IMR-90 (cell line): ENCODE results near the gene IRF2BP1. TPM values are rescaled to one million over a fixed set of nuclear protein-coding genes. Genes with fewer than 3 reads are reported as not detected.

Source experiments
- ATAC-seq: fragments of 200-7000 bp; cut with Tn5 transposase; 2 replicates; pipeline ENCODE4 v1.9.1; 2020; ENCODE audit warnings: low read depth, mild to moderate bottlenecking, moderate library complexity
- BruUV-seq: library from RNA; stranded (reverse); fragments of 400-500 nt; replicated peaks from 2 replicates; lab custom pipeline; 2021; lab: Mats Ljungman, UMichigan
- CTCF ChIA-PET: fragments of 300-600 bp; formaldehyde crosslinking; extraction: SDS; loops from one replicate; lab custom pipeline; 2021; ENCODE audit warnings: antibody characterized with exemption; lab: Yijun Ruan, JAX
- POLR2A ChIA-PET: fragments of 300-600 bp; sonication (Branson Sonifier 250); formaldehyde crosslinking; loops from one replicate; lab custom pipeline; 2022; ENCODE audit warnings: antibody characterized with exemption; ENCODE audit not compliant: unreplicated experiment; lab: Charles Lee
- DNase-seq: peaks from one replicate; pipeline ENCODE4 v3.0.0; 2013
- H2AFZ ChIP-seq: replicated peaks from 2 replicates; pipeline ENCODE3; 2013; ENCODE audit warnings: low read length, mild to moderate bottlenecking; ENCODE audit not compliant: poor library complexity
- H2AK5ac ChIP-seq: 2 replicates; pipeline ENCODE4 v1.6.1; 2013; ENCODE audit warnings: low read depth, low read length, inconsistent platforms
- H2AK9ac ChIP-seq: replicated peaks from 2 replicates; pipeline ENCODE3; 2013; ENCODE audit warnings: mild to moderate bottlenecking, low read depth, low read length, moderate library complexity; ENCODE audit not compliant: poor library complexity
- H2BK120ac ChIP-seq: 2 replicates; pipeline ENCODE4 v1.6.1; 2013; ENCODE audit warnings: low read depth, low read length, inconsistent platforms
- H2BK15ac ChIP-seq: 3 replicates; pipeline ENCODE4 v1.6.1; 2013; ENCODE audit warnings: low read depth, low read length, inconsistent platforms
- H2BK20ac ChIP-seq: 2 replicates; pipeline ENCODE4 v1.6.1; 2013; ENCODE audit warnings: low read depth, mild to moderate bottlenecking, inconsistent platforms, low read length, moderate library complexity
- H2BK5ac ChIP-seq: 2 replicates; pipeline ENCODE4 v1.6.1; 2013; ENCODE audit warnings: mild to moderate bottlenecking, low read depth, low read length, inconsistent platforms; ENCODE audit not compliant: poor library complexity, severe bottlenecking
- H3K14ac ChIP-seq: replicated peaks from 2 replicates; pipeline ENCODE4 v1.6.1; 2013; ENCODE audit warnings: low read depth, low read length, inconsistent platforms
- H3K18ac ChIP-seq: 2 replicates; pipeline ENCODE4 v1.6.1; 2013; ENCODE audit warnings: low read depth, low read length, control low read depth
- H3K23ac ChIP-seq: 2 replicates; pipeline ENCODE4 v1.6.1; 2013; ENCODE audit warnings: low read depth, low read length, inconsistent platforms
- H3K27ac ChIP-seq: 2 replicates; pipeline ENCODE4 v1.5.1; 2013; ENCODE audit warnings: mild to moderate bottlenecking, control low read depth, low read length; ENCODE audit not compliant: insufficient read depth
- H3K27me3 ChIP-seq: 2 replicates; pipeline ENCODE4 v1.6.1; 2013; ENCODE audit warnings: low read length; ENCODE audit not compliant: control insufficient read depth, insufficient read depth
- H3K36me3 ChIP-seq: 2 replicates; pipeline ENCODE4 v1.6.1; 2013; ENCODE audit warnings: low read length, mixed read lengths; ENCODE audit not compliant: control insufficient read depth, insufficient read depth
- H3K4ac ChIP-seq: 2 replicates; pipeline ENCODE4 v1.6.1; 2013; ENCODE audit warnings: low read depth, low read length, inconsistent platforms
- H3K4me1 ChIP-seq: 2 replicates; pipeline ENCODE4 v1.6.1; 2013; ENCODE audit warnings: low read length, mixed read lengths; ENCODE audit not compliant: control insufficient read depth, insufficient read depth
- H3K4me2 ChIP-seq: 2 replicates; pipeline ENCODE4 v1.6.1; 2013; ENCODE audit warnings: low read depth, mild to moderate bottlenecking, control low read depth, low read length, moderate library complexity
- H3K4me3 ChIP-seq: 2 replicates; pipeline ENCODE4 v1.5.1; 2013; ENCODE audit warnings: low read depth, mild to moderate bottlenecking, control low read depth, low read length, moderate library complexity; ENCODE audit not compliant: insufficient read depth
- H3K56ac ChIP-seq: 2 replicates; pipeline ENCODE4 v1.6.1; 2013; ENCODE audit warnings: low read length, inconsistent platforms; ENCODE audit not compliant: insufficient read depth; ENCODE audit errors: extremely low read depth
- H3K79me1 ChIP-seq, 2 experiments: 2 replicates each; pipeline ENCODE4 v1.6.1; 2013; ENCODE audit warnings: low read length in 2 of 2, inconsistent platforms in 1 of 2, low read depth in 1 of 2
- H3K9ac ChIP-seq: 2 replicates; pipeline ENCODE4 v1.6.1; 2013; ENCODE audit warnings: low read depth, low read length, control low read depth
- H3K9me1 ChIP-seq: 2 replicates; pipeline ENCODE4 v1.6.1; 2013; ENCODE audit warnings: low read length, inconsistent platforms; ENCODE audit not compliant: insufficient read depth
- H3K9me3 ChIP-seq: 2 replicates; pipeline ENCODE4 v1.6.1; 2013; ENCODE audit warnings: low read length; ENCODE audit not compliant: control insufficient read depth, insufficient read depth
- H4K20me1 ChIP-seq: 2 replicates; pipeline ENCODE4 v1.6.1; 2013; ENCODE audit warnings: low read length, inconsistent platforms; ENCODE audit not compliant: insufficient read depth
- H4K5ac ChIP-seq: 2 replicates; pipeline ENCODE4 v1.6.1; 2013; ENCODE audit warnings: mild to moderate bottlenecking, low read depth, low read length, control low read depth
- H4K8ac ChIP-seq, 2 experiments: 2 replicates each; pipeline ENCODE4 v1.6.1; 2013; ENCODE audit warnings: low read depth in 2 of 2, low read length in 2 of 2, control low read depth in 1 of 2, inconsistent platforms in 1 of 2
- H4K91ac ChIP-seq: 2 replicates; pipeline ENCODE4 v1.6.1; 2013; ENCODE audit warnings: low read depth, low read length, inconsistent platforms; ENCODE audit not compliant: insufficient read depth
- BHLHE40 ChIP-seq: fragments of 150-350 bp; IDR thresholded peaks from 2 replicates; pipeline ENCODE4 v1.6.1; 2016; ENCODE audit warnings: mild to moderate bottlenecking, low read depth, low read length
- CEBPB ChIP-seq: IDR thresholded peaks from 2 replicates; pipeline ENCODE4 v1.6.1; 2012; ENCODE audit warnings: low read depth, low read length, improper control_type of control experiment
- CHD1 ChIP-seq: IDR thresholded peaks from 2 replicates; pipeline ENCODE4 v1.6.1; 2012; ENCODE audit warnings: low read depth, low read length, improper control_type of control experiment
- FOS ChIP-seq: fragments of 150-350 bp; IDR thresholded peaks from 2 replicates; pipeline ENCODE4 v1.6.1; 2016; ENCODE audit warnings: low read depth, low read length
- MAFK ChIP-seq: IDR thresholded peaks from 2 replicates; pipeline ENCODE4 v1.6.1; 2012; ENCODE audit warnings: low read depth, low read length, improper control_type of control experiment
- MAZ ChIP-seq: IDR thresholded peaks from 2 replicates; pipeline ENCODE4 v1.6.1; 2012; ENCODE audit warnings: low read depth, mild to moderate bottlenecking, low read length, improper control_type of control experiment, moderate library complexity, borderline replicate concordance
- MXI1 ChIP-seq: IDR thresholded peaks from 2 replicates; pipeline ENCODE4 v1.6.1; 2012; ENCODE audit warnings: low read depth, mild to moderate bottlenecking, low read length, moderate library complexity, borderline replicate concordance
- POLR2A ChIP-seq: IDR thresholded peaks from 2 replicates; pipeline ENCODE4 v1.6.1; 2012; ENCODE audit warnings: mild to moderate bottlenecking, low read depth, low read length
- RAD21 ChIP-seq: IDR thresholded peaks from 2 replicates; pipeline ENCODE4 v1.6.1; 2012; ENCODE audit warnings: low read length, improper control_type of control experiment
- RCOR1 ChIP-seq: IDR thresholded peaks from 2 replicates; pipeline ENCODE4 v1.6.1; 2012; ENCODE audit warnings: mild to moderate bottlenecking, low read length, improper control_type of control experiment; ENCODE audit not compliant: insufficient replicate concordance
- RFX5 ChIP-seq: IDR thresholded peaks from 2 replicates; pipeline ENCODE4 v1.8.0; 2012; ENCODE audit warnings: low read depth, mild to moderate bottlenecking, low read length, moderate library complexity
- SMC3 ChIP-seq: fragments of 150-350 bp; IDR thresholded peaks from 2 replicates; pipeline ENCODE4 v1.6.1; 2016; ENCODE audit warnings: low read depth, mild to moderate bottlenecking, antibody characterized with exemption, low read length, moderate library complexity
- WGBS, 2 experiments: methylation state at CpG; one replicate each; pipeline versions ENCODE4 v1.1.5 to v1.1.7; 2013; ENCODE audit warnings: missing lambda C conversion rate in 2 of 2; ENCODE audit not compliant: insufficient read length in 1 of 2; ENCODE audit errors: extremely low coverage in 2 of 2; 5-methylcytosine and 5-hydroxymethylcytosine counted together
- dilution Hi-C: fragments of 300-500 bp; cut with HindIII; formaldehyde crosslinking; loops from one replicate; pipeline ENCODE4 v1.14.3; 2018; ENCODE audit warnings: low sequenced_read_pairs; ENCODE audit not compliant: unreplicated experiment
- in situ Hi-C: fragments of 300-500 bp; cut with MboI; formaldehyde crosslinking; loops from 3 replicates; pipeline ENCODE4 v1.14.3; 2019; ENCODE audit warnings: low sequenced_read_pairs, inconsistent platforms, mixed read lengths
- intact Hi-C: fragments of 100-400 bp; cut with micrococcal nuclease; formaldehyde crosslinking; loops from 2 replicates; pipeline ENCODE4 v1.10.0; 2022
- polyA plus RNA-seq, 3 experiments: library from polyadenylated mRNA; depleted of rRNA; stranded (reverse); fragments of >200 nt; gene quantifications; 2 replicates each; pipeline ENCODE4 v1.2.3, GENCODE V29; 2012; ENCODE audit warnings: low replicate concordance in 1 of 3
- total RNA-seq: library from RNA; depleted of rRNA; stranded (reverse); fragments of >200 nt; gene quantifications from 2 replicates; pipeline ENCODE4 v1.2.3, GENCODE V29; 2012
- TF ChIP-seq, protein P1 (sequence below): fragments of 150-350 bp; IDR thresholded peaks from 2 replicates; pipeline ENCODE4 v1.6.1; 2016; ENCODE audit warnings: low read depth, mild to moderate bottlenecking, low read length, moderate library complexity, borderline replicate concordance
- TF ChIP-seq, protein P2 (sequence below): conservative IDR thresholded peaks from 2 replicates; pipeline ENCODE4 v1.5.1; 2012; ENCODE audit warnings: mild to moderate bottlenecking, low read depth, low read length, improper control_type of control experiment
- TF ChIP-seq, protein P3 (sequence below): fragments of 150-350 bp; IDR thresholded peaks from 2 replicates; pipeline ENCODE4 v1.6.1; 2017; ENCODE audit warnings: mild to moderate bottlenecking, antibody characterized with exemption, low read length, low read depth

Gene IRF2BP1
- total and polyA plus RNA-seq, 2 of the 4 experiments (the other 2 are of a cell fraction) = 4.5 to 8.5 TPM

DNA sequence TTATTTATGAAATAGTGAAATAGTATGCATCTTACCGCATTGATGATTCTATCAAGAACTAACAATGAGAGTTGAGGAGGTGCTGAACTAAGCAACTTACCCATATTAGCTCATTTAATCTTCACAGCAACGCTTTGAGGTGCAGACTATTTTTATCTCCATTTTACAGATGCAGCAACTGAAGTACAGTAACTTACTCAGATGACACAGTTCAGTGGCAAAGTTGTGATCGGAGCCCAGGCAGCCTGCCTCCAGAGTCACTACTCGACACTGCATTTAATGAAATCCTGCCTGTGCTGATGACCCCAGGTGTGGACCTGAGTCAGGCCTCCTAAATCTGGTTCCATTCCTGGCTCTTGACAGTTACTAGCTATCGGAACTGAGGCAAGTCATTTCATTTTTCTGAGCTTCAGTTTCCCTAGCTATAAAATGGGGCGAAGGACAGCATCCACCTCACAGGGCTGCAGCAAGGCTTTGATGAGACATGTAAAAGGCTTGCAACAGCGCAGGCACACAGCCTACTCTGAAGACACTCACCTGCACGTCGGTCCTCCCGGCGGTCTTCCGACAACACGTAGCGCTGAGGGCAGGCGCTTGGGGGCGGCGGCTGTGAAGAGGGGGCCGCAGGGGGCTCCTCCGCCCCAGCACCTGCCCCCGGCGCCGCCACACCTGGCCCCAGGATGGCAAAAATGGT lies 14.9 kb upstream of the IRF2BP1 start:
- POLR2A ChIA-PET = no interaction called here
- peak overlapping the region; percentile 89 for H3K4me2 ChIP-seq

More for the DNA sequence above, 14.9 kb upstream of the IRF2BP1 start:
- TF ChIP-seq CEBPB (no peak), BHLHE40 (no peak), CHD1 (no peak), RCOR1 (no peak), RFX5 (no peak), SMC3 (no peak), FOS (no peak), MXI1 (no peak), MAFK (no peak), POLR2A (no peak), MAZ (no peak), RAD21 (no peak)
- TF ChIP-seq, protein P1, sequence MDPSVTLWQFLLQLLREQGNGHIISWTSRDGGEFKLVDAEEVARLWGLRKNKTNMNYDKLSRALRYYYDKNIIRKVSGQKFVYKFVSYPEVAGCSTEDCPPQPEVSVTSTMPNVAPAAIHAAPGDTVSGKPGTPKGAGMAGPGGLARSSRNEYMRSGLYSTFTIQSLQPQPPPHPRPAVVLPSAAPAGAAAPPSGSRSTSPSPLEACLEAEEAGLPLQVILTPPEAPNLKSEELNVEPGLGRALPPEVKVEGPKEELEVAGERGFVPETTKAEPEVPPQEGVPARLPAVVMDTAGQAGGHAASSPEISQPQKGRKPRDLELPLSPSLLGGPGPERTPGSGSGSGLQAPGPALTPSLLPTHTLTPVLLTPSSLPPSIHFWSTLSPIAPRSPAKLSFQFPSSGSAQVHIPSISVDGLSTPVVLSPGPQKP = no peak
- TF ChIP-seq, protein P2, sequence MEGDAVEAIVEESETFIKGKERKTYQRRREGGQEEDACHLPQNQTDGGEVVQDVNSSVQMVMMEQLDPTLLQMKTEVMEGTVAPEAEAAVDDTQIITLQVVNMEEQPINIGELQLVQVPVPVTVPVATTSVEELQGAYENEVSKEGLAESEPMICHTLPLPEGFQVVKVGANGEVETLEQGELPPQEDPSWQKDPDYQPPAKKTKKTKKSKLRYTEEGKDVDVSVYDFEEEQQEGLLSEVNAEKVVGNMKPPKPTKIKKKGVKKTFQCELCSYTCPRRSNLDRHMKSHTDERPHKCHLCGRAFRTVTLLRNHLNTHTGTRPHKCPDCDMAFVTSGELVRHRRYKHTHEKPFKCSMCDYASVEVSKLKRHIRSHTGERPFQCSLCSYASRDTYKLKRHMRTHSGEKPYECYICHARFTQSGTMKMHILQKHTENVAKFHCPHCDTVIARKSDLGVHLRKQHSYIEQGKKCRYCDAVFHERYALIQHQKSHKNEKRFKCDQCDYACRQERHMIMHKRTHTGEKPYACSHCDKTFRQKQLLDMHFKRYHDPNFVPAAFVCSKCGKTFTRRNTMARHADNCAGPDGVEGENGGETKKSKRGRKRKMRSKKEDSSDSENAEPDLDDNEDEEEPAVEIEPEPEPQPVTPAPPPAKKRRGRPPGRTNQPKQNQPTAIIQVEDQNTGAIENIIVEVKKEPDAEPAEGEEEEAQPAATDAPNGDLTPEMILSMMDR = no peak
- TF ChIP-seq, protein P3, sequence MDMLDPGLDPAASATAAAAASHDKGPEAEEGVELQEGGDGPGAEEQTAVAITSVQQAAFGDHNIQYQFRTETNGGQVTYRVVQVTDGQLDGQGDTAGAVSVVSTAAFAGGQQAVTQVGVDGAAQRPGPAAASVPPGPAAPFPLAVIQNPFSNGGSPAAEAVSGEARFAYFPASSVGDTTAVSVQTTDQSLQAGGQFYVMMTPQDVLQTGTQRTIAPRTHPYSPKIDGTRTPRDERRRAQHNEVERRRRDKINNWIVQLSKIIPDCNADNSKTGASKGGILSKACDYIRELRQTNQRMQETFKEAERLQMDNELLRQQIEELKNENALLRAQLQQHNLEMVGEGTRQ = no peak
- no peak overlapping the region; the same call in 1 of the 2 replicates for H3K9ac ChIP-seq
- peak overlapping the region; percentile 22 for H2AK9ac ChIP-seq
- dilution Hi-C loops (no loop called here), intact Hi-C loops (no loop called here), in situ Hi-C loops (no loop called here)
- CTCF ChIA-PET = no interaction called here
- no peak overlapping the region for H3K27ac ChIP-seq
- H3K14ac ChIP-seq = no peak overlapping the region
- BruUV-seq = no TSS peak
- no peak overlapping the region for H3K4ac ChIP-seq
- peak overlapping the region; percentile 99 for H2AFZ ChIP-seq
- H3K9me1 ChIP-seq = peaks cover 7% of the 10 kb centered on the region; the same call in 1 of the 2 replicates
- H3K23ac ChIP-seq = peak overlapping the region; percentile 48; the same call in 1 of the 2 replicates
- no peak overlapping the region for H2BK20ac ChIP-seq
- H4K5ac ChIP-seq = no peak overlapping the region
- H3K4me1 ChIP-seq = 0 out of 2 replicates have a peak, but pooled peaks cover 4% of the 10 kb centered on the region
- H2AK5ac ChIP-seq = no peak overlapping the region
- H3K4me3 ChIP-seq = peak overlapping the region; percentile 70
- H2BK120ac ChIP-seq = no peak overlapping the region
- H2BK15ac ChIP-seq = no peak overlapping the region
- ATAC-seq = no peak
- H4K91ac ChIP-seq = no peak overlapping the region
- H4K20me1 ChIP-seq = 0 out of 2 replicates have a peak, but pooled peaks cover 9% of the 10 kb centered on the region
- H2BK5ac ChIP-seq = no peak overlapping the region
- 43% methylated on average over 13 of the region's 22 CpGs; no CpG with 5 or more reads in 1 of the 2 experiments for WGBS, 2 experiments
- no peak overlapping the region for H3K56ac ChIP-seq
- H3K79me1 ChIP-seq = peaks cover 13 to 21% of the 10 kb centered on the region in 2 experiments
- no peak overlapping the region for H3K18ac ChIP-seq
- H3K9me3 ChIP-seq = no peaks in the 10 kb centered on the region
- H3K36me3 ChIP-seq = peaks cover 23% of the 10 kb centered on the region
- DNase-seq = no peak
- no peak overlapping the region for H4K8ac ChIP-seq
- H3K27me3 ChIP-seq = no peaks in the 10 kb centered on the region
